DND-41 (cell line): ENCODE results near the gene ORM1.

Experiments
- CTCF ChIP-seq: IDR thresholded peaks from 2 replicates; pipeline ENCODE4 v1.5.1; 2012; ENCODE audit warnings: borderline replicate concordance, low read length, moderate library complexity, mild to moderate bottlenecking; ENCODE audit not compliant: poor library complexity, severe bottlenecking; ENCODE audit errors: extremely low read depth
- EZH2 ChIP-seq: IDR thresholded peaks from 3 replicates; pipeline ENCODE4 v1.6.1; 2012; ENCODE audit warnings: borderline replicate concordance, low read depth, mild to moderate bottlenecking, moderate library complexity, low read length, inconsistent platforms; ENCODE audit not compliant: severe bottlenecking

GRCh38 chr9:114355821-114356220, 32.9 kb downstream of the ORM1 start:
- TF ChIP-seq CTCF (no peak), EZH2 (no peak)
